Endothelial cell of umbilical vein (primary cell): ENCODE data around the gene NFATC3. TPM values are rescaled to one million over a fixed set of nuclear protein-coding genes. Genes with fewer than 3 reads are reported as not detected.

Source experiments
- BruUV-seq: library from RNA; stranded (reverse); fragments of 400-500 nt; replicated peaks from 2 replicates; lab custom pipeline; 2021; lab: Mats Ljungman, UMichigan
- CTCF ChIA-PET: fragments of 300-600, 350-600 bp; sonication (Branson Sonifier 250); formaldehyde crosslinking; loops from one replicate; lab custom pipeline; 2021; ENCODE audit warnings: antibody characterized with exemption, inconsistent platforms; lab: Charles Lee
- POLR2A ChIA-PET: fragments of 300-600, 350-600 bp; sonication (Branson Sonifier 250); formaldehyde crosslinking; loops from one replicate; lab custom pipeline; 2021; ENCODE audit warnings: antibody characterized with exemption, inconsistent platforms; lab: Charles Lee
- DNase-seq: peaks from one replicate; pipeline ENCODE4 v3.0.0-alpha.2; 2011; ENCODE audit warnings: low read depth, low spot score
- FAIRE-seq: peaks from 2 replicates; lab custom pipeline; 2011; peaks lifted over from hg19 to GRCh38; lab: Jason Lieb, UNC
- H2AFZ ChIP-seq: 2 replicates; pipeline ENCODE4 v1.6.0; 2012; ENCODE audit warnings: low read depth, low read length, control low read depth, inconsistent platforms
- H3K27ac ChIP-seq: 2 replicates; pipeline ENCODE4 v1.5.1; 2011; ENCODE audit warnings: low read depth, mild to moderate bottlenecking, control low read depth, low read length, moderate library complexity; ENCODE audit not compliant: insufficient read depth
- H3K27me3 ChIP-seq, 2 experiments: 2 replicates each; pipeline versions ENCODE4 v1.6.0 to v1.6.1; 2011; ENCODE audit warnings: low read length in 2 of 2, mixed read lengths in 1 of 2; ENCODE audit not compliant: control insufficient read depth in 2 of 2, insufficient read depth in 2 of 2
- H3K36me3 ChIP-seq, 2 experiments: 2 replicates in 1 of 2; 3 replicates in 1 of 2; pipeline ENCODE4 v1.5.1; 2011; ENCODE audit warnings: low read length in 2 of 2, mild to moderate bottlenecking in 1 of 2, moderate library complexity in 1 of 2; ENCODE audit not compliant: control insufficient read depth in 2 of 2, insufficient read depth in 2 of 2; ENCODE audit errors: extremely low read depth in 1 of 2
- H3K4me1 ChIP-seq: 3 replicates; pipeline ENCODE4 v1.5.1; 2011; ENCODE audit warnings: mild to moderate bottlenecking, low read length; ENCODE audit not compliant: control insufficient read depth, insufficient read depth; ENCODE audit errors: extremely low read depth
- H3K4me2 ChIP-seq: 2 replicates; pipeline ENCODE4 v1.6.1; 2011; ENCODE audit warnings: low read length, control low read depth, mixed read lengths; ENCODE audit not compliant: insufficient read depth
- H3K4me3 ChIP-seq, 3 experiments: fragments of 200-600 bp in 1 of 3; sonication (generic), shearing (Covaris generic) in 1 of 3; replicated peaks in 1 of 3; 2 replicates each; pipeline ENCODE4 v1.5.1; 2011 to 2016; ENCODE audit warnings: control low read depth in 3 of 3, low read length in 3 of 3, mild to moderate bottlenecking in 2 of 3, inconsistent platforms in 1 of 3, low read depth in 1 of 3, moderate library complexity in 1 of 3; ENCODE audit not compliant: insufficient read depth in 1 of 3
- H3K79me2 ChIP-seq: 2 replicates; pipeline ENCODE4 v1.6.0; 2012; ENCODE audit warnings: low read length, inconsistent platforms; ENCODE audit not compliant: control insufficient read depth, insufficient read depth
- H3K9ac ChIP-seq: replicated peaks from 2 replicates; pipeline ENCODE3; 2011; ENCODE audit warnings: low read length, control low read depth; ENCODE audit not compliant: insufficient read depth; ENCODE audit errors: extremely low read depth
- H3K9me1 ChIP-seq: replicated peaks from 3 replicates; pipeline ENCODE4 v1.6.0; 2011; ENCODE audit warnings: mild to moderate bottlenecking, low read length; ENCODE audit not compliant: control insufficient read depth, insufficient read depth; ENCODE audit errors: extremely low read depth
- H3K9me3 ChIP-seq: replicated peaks from 2 replicates; pipeline ENCODE4 v1.5.1; 2012; ENCODE audit warnings: low read length, inconsistent platforms; ENCODE audit not compliant: control insufficient read depth, insufficient read depth
- H4K20me1 ChIP-seq: replicated peaks from 2 replicates; pipeline ENCODE3; 2011; ENCODE audit warnings: mild to moderate bottlenecking, low read length; ENCODE audit not compliant: control insufficient read depth, insufficient read depth; ENCODE audit errors: extremely low read depth
- CTCF ChIP-seq, 2 donors: IDR thresholded peaks; 1 replicate in 1 of 2; 2 replicates in 1 of 2; pipeline ENCODE4 v1.5.1; 2011; ENCODE audit warnings: low read length in 2 of 2, mild to moderate bottlenecking in 2 of 2, moderate library complexity in 2 of 2, control low read depth in 1 of 2, inconsistent platforms in 1 of 2, low read depth in 1 of 2; ENCODE audit not compliant: insufficient read depth in 1 of 2; ENCODE audit errors: extremely low read depth in 1 of 2
- EZH2 ChIP-seq: IDR thresholded peaks from 2 replicates; pipeline ENCODE4 v1.6.1; 2012; ENCODE audit warnings: borderline replicate concordance, low read depth, mild to moderate bottlenecking, moderate library complexity, low read length, inconsistent platforms; ENCODE audit not compliant: severe bottlenecking
- FOS ChIP-seq: IDR thresholded peaks from 2 replicates; pipeline ENCODE4 v1.6.1; 2011; ENCODE audit warnings: mild to moderate bottlenecking, low read length, moderate library complexity, borderline replicate concordance; ENCODE audit not compliant: insufficient read depth
- GATA2 ChIP-seq: IDR thresholded peaks from 2 replicates; pipeline ENCODE4 v1.7.0; 2011; ENCODE audit warnings: low read depth, mild to moderate bottlenecking, moderate library complexity, mixed read lengths, low read length; ENCODE audit not compliant: insufficient read length, insufficient read depth
- JUN ChIP-seq: IDR thresholded peaks from 2 replicates; pipeline ENCODE4 v1.6.1; 2011; ENCODE audit warnings: borderline replicate concordance, low read depth; ENCODE audit not compliant: insufficient read length, insufficient read depth
- MAX ChIP-seq: IDR thresholded peaks from 2 replicates; pipeline ENCODE4 v1.6.1; 2011; ENCODE audit not compliant: insufficient read depth, insufficient read length
- MYC ChIP-seq: IDR thresholded peaks from one replicate; pipeline ENCODE4 v1.6.1; 2011; ENCODE audit warnings: mild to moderate bottlenecking, low read depth, low read length
- POLR2A ChIP-seq: IDR thresholded peaks from 2 replicates; pipeline ENCODE4 v1.6.1; 2012; ENCODE audit warnings: low read depth, mild to moderate bottlenecking, control low read depth, low read length
- POLR2AphosphoS5 ChIP-seq: IDR thresholded peaks from 2 replicates; pipeline ENCODE4 v1.6.1; 2012; ENCODE audit warnings: low read depth, mild to moderate bottlenecking, control low read depth, low read length, moderate library complexity; ENCODE audit not compliant: insufficient read depth
- dilution Hi-C: fragments of 300-500 bp; cut with MboI; formaldehyde crosslinking; loops from one replicate; pipeline ENCODE4 v1.15.0; 2019; ENCODE audit warnings: low sequenced_read_pairs; ENCODE audit not compliant: extremely low pct_ligation_motif_present
- intact Hi-C: fragments of 100-400 bp; cut with micrococcal nuclease; formaldehyde crosslinking; loops from one replicate; pipeline ENCODE4 v1.10.0; 2022
- polyA plus RNA-seq, 4 experiments: library from polyadenylated mRNA; depleted of rRNA in 3 of 4; stranded (reverse) in 3 of 4; unstranded in 1 of 4; fragments of >200 nt; gene quantifications; 2 replicates each; pipeline versions ENCODE4 v1.2.1 to v1.2.3, GENCODE V29; 2011 to 2012; ENCODE audit warnings: missing spikeins in 1 of 4
- total RNA-seq: library from RNA; stranded (reverse); gene quantifications from 2 replicates; pipeline ENCODE4 v1.2.3, GENCODE V29; 2021

NFATC3 gene
- total and polyA plus RNA-seq, 2 donors (not counting 3 experiments of a cell fraction or from before 2014, with no cell fraction given): 15.6 to 33.1 TPM

GRCh38 chr16:68136515-68136914 lies 51.3 kb downstream of the NFATC3 start:
- DNase-seq: no peak
- TF ChIP-seq MAX (no peak), POLR2A (no peak), EZH2 (no peak), MYC (no peak), FOS (no peak), CTCF (IDR thresholded peaks at IDR 0.05; ENCODE audit: extremely low read depth in 1 of 2, insufficient read depth in 1 of 2, low read depth in 1 of 2, low read length in 2 of 2) (no peak), POLR2AphosphoS5 (no peak), GATA2 (no peak), JUN (no peak)

More at GRCh38 chr16:68136515-68136914, 51.3 kb downstream of the NFATC3 start:
- H2AFZ ChIP-seq: no peak overlapping the region
- H3K4me1 ChIP-seq: no peaks in the 10 kb centered on the region
- ChIA-PET POLR2A (no interaction called here), CTCF (no interaction called here)
- FAIRE-seq: no peak
- H3K9me1 ChIP-seq: no peaks in the 10 kb centered on the region
- peaks cover 2% of the 10 kb centered on the region in 2 experiments for H3K36me3 ChIP-seq
- no peak overlapping the region for H3K4me2 ChIP-seq
- H3K27me3 ChIP-seq: no peaks in the 10 kb centered on the region
- intact Hi-C loops (no loop called here), dilution Hi-C loops (no loop called here)
- H4K20me1 ChIP-seq: no peaks in the 10 kb centered on the region
- H3K27ac ChIP-seq: no peak overlapping the region
- peaks cover 19% of the 10 kb centered on the region for H3K79me2 ChIP-seq
- BruUV-seq: no TSS peak
- no peak overlapping the region for H3K4me3 ChIP-seq
- H3K9ac ChIP-seq: no peak overlapping the region
- H3K9me3 ChIP-seq: no peaks in the 10 kb centered on the region
